ENCODE results near the gene RBMS3.
"Not testable (repeated sequence)": the region's sequence is repeated elsewhere in the genome, so short reads cannot be mapped to it uniquely, and the experiment has no call there.

The RBMS3 gene

DNA sequence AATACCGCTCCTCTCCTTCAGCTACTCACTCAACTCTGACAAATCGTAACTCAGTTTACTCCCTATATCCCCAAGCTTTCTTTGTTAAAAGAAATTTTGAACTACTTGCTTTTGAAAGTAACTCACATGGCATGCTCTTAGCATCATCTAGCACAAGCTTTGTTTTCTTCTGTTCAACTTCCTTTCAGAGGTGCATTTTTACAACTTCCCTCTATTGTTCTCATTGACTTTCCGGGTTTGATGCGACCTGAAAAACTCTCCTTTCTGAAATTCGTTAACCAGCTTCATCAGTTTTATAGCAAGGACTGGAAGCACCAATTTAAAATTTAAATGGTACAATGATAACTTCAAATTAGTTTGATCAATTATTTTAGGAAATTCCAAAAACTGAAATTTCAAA lies 696.0 kb downstream of the RBMS3 start:
- DNase-seq: no peak

- DNase-seq: no peak
Measured at GRCh38 chr3:29977360-29977759, 696.5 kb downstream of the RBMS3 start.

- DNase-seq: no peak
Measured at GRCh38 chr3:29978036-29978435, 697.2 kb downstream of the RBMS3 start.

DNA sequence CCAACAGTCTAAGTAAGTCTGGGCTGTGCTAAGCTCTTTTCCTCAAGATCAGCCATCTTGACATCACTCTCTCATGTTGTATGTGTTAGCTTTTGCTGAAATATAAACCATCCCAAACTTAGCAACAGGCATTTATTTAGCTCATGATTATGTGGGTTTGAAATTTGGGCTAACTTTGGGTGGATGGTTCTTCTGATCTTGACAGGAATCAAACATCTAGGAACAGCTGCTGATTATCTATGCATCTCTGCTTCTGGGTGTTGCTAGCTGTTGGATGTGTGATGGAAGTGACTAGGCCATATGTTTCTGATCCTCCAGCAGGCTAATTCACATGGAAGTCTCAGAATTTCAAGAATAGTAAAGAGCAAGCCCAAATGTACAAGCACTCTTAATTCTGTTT lies 710.3 kb downstream of the RBMS3 start:
- DNase-seq: no peak

DNA sequence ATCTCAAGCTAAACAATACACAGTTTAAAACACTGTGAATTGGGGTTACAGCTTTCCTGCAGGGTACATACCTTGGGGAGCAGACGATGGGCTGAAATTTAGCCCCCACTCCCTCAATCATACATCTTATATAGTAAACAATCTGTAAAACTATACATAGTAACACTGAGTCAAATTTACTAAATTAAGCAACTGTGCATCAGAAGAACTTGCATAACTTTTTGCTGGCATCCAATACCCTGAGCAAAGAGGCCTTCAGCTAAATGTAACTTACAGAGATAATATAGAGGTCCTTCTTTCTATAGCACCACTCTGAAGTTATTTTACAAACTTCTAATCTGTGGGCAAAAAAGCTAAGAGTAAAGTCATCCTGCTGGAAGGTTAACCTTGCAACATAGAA lies 721.9 kb downstream of the RBMS3 start:
- DNase-seq: no peak

GRCh38 chr3:30003741-30004140 lies 722.9 kb downstream of the RBMS3 start:
- DNase-seq: no peak

- DNase-seq: no peak
Measured at GRCh38 chr3:30004481-30004880, 723.6 kb downstream of the RBMS3 start.

- DNase-seq: no peak
Measured at GRCh38 chr3:30006111-30006510, 725.2 kb downstream of the RBMS3 start.

- no peak for DNase-seq
Measured at GRCh38 chr3:30007668-30008067, 726.8 kb downstream of the RBMS3 start.

- no peak for DNase-seq
Measured at GRCh38 chr3:30011237-30011803, 730.4 kb downstream of the RBMS3 start.

GRCh38 chr3:30012941-30013543 lies 732.2 kb downstream of the RBMS3 start:
- peak; percentile 53 for DNase-seq

- DNase-seq: no peak
Measured at GRCh38 chr3:30017901-30018300, 737.0 kb downstream of the RBMS3 start.

- DNase-seq: no peak
Measured at GRCh38 chr3:30020380-30020779, 739.5 kb downstream of the RBMS3 start.

- DNase-seq: no peak
Measured at GRCh38 chr3:30024466-30024865, 743.6 kb downstream of the RBMS3 start.

GRCh38 chr3:30026851-30027250 lies 746.0 kb downstream of the RBMS3 start:
- no peak for DNase-seq

DNA sequence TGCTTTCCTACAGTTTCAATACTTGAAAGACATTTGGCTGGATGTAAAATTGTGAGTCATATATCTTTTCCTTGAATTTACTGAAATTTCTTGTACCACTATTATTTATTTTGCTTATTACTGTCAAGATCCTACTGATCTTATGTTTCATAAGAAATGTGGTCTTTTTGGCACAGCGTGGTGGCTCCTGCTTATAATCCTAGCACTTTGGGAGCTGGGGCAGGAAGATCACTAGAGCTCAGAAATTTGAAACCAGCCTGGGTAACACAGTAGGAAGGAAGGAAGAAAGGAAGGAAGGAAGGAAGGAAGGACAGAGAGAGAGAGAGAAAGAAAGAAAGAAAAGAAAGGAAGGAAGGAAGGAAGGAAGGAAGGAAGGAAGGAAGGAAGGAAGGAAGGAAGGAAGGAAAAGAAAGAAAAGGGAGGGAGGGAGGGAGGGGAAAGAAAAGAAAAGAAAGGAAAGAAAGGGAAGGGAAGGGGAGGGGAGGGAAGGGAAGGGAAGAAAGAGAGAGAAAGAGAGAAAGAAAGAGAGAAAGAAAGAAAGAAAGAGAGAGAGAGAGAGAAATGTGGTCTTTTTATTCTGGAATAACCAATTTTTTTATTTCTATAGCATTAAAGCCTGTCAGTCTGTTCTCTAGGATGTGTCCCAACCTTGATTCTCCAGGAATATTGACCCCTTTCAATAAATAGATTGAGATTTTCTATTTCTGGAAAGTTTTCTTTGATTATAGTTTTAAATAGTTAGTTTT lies 753.5 kb downstream of the RBMS3 start:
- no peak for DNase-seq

DNA sequence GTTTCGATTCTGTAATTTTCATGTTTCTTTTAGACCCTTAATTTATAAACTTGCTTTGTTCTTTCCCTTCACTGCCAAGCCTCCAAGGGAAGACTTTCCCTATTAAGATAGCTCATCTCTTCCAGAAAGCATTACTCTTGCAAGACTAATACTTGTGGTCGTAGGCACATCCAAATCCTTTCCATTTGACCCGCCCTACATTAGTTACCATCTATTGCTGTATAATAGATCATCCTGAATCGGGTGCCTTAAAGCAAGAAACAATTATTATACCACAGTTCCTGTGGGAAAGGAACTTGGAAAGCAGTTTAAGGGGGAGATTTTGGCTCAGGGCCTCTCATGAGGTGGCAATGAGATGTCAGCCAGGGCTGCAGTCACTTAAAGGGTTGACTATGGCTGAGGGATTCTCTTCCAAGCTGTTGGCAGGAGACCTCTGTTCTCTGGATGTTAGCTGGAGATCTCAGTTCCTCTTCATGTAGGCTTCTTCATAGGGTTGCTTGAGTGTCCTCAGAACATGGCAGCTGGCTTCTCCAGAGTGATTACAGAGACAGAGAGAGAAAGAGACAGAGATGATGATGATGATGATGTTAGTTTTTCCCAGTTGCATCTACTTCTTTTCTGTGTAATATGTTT lies 755.2 kb downstream of the RBMS3 start:
- DNase-seq: peak; percentile 20

GRCh38 chr3:30040126-30040525 lies 759.3 kb downstream of the RBMS3 start:
- no peak for DNase-seq

DNA sequence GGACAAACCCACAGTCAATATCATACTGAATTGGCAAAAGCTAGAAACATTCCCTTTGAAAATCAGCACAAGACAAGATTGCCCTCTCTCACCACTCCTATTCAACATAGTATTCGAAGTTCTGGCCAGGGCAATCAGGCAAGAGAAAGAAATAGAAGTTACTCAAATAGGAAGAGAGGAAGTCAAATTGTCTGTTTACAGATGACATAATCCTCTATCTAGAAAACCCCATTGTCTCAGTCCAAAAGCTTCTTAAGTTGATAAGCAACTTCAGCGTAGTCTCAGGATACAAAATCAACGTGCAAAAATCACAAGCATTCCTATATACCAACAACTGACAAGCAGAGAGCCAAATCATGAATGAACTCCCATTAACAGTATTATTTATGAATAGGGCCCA lies 760.6 kb downstream of the RBMS3 start:
- not testable (repeated sequence) for DNase-seq

DNA sequence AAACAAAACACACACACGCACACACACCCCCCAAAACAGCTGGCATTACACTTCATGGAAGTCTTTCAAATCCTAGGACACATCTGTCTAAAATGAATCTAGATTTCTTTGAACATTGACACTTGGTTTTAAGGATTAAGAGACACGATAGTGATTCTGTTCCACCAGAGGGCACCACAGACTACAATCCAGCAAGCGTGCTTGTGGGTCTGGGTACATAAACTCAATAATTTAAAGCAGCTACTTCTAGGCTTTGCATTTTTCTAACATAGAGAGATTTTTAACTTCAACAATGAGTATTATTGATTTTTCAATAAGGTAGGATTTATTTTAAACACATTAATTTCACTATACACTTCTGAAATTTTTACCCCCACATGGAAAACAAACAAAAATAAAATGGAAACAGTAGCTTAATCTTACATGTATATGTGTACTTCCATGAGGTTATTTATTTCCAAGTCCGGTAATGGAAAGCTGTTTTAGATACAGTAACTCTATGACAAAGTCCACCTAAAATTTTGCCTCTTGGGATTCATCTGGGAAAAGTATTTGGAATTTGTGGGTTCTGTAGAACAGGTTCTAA lies 761.5 kb downstream of the RBMS3 start:
- peak; percentile 79 for DNase-seq

DNA sequence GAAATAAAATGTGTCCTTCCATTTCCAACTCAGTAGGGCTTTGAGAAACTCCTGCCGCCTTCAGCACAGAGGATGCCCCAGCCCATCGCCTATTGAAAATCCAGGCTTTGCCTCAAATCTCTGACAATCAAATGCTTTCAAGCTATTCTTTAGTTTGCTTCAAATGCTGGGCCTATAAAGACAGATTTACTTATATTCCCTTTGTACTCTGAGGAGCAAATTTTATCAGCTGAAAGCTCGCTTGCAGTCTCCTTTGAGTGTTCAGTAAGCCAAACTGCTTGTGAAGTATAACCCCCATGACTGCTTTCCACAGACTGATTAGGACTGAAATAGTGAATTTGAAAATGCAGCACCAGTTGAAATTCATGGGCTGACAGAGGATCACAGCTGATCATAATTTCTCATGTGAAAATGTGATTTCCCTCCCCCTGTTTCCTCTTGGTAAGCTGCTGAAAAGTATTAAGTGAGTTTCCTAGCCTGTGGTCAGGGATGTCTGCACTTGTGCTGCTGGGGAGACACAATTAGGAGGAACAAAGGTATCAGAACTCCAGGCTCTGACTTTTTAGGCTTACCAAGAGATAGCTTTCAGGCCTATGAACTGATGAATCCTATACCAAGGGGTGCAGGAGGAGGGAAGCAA lies 762.2 kb downstream of the RBMS3 start:
- no peak for DNase-seq

DNA sequence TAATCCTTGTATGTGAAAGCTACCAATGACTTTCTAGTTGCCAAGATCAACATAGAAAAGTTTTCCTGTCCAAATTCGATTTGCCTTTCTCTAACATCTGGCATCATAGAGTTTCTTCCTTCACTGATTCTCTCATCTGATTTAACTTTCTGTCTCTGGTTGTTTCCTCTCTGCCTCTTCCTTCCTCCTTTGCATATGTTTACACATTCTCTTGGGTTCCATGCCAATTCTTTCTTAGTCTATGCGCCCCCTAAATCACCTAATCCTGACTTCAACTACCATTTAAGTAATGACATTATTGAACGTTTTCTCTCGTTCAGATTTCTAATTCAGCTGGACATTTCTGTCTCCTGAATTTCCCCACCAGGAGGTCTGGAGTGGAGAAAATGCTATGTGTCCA lies 763.6 kb downstream of the RBMS3 start:
- DNase-seq: no peak

DNA sequence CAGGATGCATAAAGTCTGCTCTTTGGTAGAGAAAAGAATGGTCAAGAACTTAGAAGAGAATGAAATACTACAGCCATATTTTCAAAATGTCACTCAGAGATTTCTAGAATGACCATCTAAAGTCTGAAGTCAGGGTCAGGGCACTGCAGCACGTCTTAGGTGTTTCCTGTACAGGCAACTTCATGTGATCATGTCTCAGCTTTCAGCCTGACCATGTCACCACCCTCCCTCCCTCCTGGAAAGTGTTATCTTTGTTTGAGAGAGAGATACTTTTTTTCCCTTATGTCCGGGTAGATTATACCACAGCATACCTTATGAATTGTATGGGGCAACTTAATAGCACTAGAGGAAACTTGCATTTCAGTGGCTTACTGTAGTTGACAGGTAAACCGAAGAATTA lies 767.6 kb downstream of the RBMS3 start:
- DNase-seq: no peak

All from femur (tissue), 1 donor.